IPS DF 4.7 (cell line): ENCODE measurements around the gene ZSCAN30.

Experiments used
- DNase-seq: peaks from one replicate; pipeline ENCODE4 v3.0.0-alpha.2; 2013; ENCODE audit warnings: low spot score; ENCODE audit errors: extremely low read depth

Gene ZSCAN30

GRCh38 chr18:35282353-35282752, 7.7 kb downstream of the ZSCAN30 start:
- no peak for DNase-seq

DNA sequence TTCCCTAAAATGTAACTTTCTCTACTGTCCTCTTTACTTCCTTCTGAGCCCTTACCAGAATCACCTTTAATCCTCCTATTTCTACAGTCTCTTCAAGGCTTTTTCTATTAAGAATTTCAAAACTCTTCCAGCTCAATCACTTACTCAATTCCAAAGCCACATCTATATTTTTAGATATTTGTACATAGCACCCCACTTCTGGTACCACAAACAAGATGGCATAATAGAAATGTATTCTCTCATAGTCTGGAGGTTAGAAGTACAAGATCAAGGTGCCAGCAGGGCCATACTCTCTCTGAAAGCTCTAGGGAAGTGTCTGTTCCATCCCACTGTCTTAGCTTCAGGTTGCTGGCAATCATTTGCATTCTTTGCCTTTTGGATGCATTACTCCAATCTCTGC, 11.1 kb downstream of the ZSCAN30 start:
- no peak for DNase-seq

- no peak for DNase-seq
Observed at GRCh38 chr18:35278085-35278484, 11.9 kb downstream of the ZSCAN30 start.

- DNase-seq: no peak
Observed at GRCh38 chr18:35277633-35278032, 12.4 kb downstream of the ZSCAN30 start.

GRCh38 chr18:35276267-35276666, 13.8 kb downstream of the ZSCAN30 start:
- DNase-seq: no peak

DNA sequence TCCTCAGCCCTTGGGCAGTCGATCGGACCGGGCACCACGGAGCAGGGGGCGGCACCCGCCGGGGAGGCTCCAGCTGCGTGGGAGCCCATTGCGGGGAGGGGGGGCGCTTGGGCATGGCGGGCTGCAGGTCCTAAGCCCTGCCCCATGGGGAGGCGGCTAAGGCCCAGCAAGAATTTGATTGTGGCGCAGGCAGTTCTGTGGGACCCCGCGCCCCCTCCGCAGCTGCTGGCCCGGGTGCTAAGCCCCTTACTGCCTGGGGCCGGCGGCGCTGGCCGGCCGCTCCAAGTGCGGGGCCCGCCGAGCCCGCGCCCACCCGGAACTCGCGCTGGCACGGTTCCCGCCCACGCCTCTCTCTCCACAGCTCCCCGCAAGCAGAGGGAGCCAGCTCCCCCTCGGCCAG, 18.4 kb downstream of the ZSCAN30 start:
- DNase-seq: no peak

DNA sequence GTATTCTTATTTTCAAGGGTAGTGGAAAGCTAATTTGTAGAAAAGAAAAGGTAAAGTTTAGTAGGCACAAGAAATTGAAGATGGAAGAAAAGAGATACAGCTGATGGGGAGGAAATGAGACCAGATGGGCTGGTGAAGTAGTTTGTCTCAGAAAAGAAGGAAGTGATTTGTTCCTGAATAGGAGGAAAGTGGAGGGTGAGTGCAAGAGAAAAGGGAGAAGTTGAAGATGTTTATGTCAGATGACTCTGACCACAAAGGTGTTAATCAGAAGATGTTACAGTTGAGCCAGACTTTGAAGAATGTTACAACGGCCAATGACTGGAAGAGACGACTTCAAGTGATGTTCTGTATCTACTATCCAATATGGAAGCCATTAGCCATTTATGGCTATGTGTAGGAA, 21.2 kb downstream of the ZSCAN30 start:
- no peak for DNase-seq

DNA sequence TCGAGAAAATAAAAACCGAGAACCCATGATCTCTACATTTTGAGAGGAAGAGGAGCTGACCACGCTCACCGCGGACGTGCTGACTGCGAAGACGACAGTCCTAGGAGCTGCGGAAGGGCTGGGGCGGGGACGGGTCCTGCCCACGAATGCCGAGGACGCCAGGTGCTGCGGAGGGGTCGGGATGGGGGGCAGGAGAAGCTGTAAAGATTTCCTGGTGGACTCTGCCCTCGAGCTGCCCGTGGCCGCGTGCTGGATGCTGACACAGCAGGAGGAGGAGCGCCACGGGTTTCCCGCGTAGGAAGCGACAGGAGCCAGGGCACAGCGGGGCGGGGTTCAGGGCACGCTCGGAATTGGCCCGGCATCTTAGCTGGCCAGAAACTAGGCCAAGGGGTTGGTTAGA, 22.2 kb downstream of the ZSCAN30 start:
- no peak for DNase-seq

DNA sequence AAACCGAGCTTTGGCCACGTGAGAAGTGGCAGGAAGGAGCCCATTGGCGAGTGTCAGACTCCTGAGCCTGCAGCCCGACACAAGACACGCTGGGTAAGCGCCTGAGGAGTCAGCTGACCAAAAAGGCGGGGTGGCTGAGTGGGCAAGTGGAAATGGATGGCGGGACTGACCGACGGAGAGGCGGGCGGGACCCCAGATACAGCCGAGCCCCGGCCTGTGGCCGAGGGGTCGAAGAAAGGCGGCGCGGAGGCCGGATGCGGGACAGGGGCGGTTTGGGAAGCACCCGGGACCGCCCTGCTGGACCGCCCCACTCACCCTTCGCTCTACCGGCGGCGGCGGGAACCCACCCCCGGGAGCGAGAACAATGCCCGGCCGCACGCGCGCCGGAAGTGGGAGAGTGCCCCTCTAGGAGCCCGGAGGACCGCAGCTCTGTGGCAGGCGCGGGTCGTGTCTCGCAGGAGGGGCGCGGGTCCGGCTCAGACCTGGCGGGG, 22.8 kb downstream of the ZSCAN30 start:
- DNase-seq: no peak

DNA sequence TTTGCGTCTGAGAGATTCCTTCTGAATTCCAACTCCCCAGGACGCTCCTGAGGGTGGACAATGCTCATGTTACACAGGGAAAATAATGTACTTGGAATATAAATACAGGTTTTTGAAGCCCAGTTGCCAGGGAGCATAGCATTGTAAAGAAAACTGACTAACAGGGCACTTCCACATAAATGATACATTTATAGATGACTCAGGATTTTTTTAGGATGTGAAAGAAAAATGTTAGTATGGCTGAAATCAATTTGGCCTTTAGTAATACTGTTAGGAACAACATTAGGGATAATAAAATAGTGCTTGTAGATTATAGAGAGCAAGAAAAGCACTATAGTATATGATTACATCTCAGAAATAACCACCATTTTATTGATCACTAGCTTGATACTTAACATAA, 25.6 kb downstream of the ZSCAN30 start:
- DNase-seq: no peak

- DNase-seq: no peak
Observed at GRCh38 chr18:35256947-35257346, 33.1 kb downstream of the ZSCAN30 start.

DNA sequence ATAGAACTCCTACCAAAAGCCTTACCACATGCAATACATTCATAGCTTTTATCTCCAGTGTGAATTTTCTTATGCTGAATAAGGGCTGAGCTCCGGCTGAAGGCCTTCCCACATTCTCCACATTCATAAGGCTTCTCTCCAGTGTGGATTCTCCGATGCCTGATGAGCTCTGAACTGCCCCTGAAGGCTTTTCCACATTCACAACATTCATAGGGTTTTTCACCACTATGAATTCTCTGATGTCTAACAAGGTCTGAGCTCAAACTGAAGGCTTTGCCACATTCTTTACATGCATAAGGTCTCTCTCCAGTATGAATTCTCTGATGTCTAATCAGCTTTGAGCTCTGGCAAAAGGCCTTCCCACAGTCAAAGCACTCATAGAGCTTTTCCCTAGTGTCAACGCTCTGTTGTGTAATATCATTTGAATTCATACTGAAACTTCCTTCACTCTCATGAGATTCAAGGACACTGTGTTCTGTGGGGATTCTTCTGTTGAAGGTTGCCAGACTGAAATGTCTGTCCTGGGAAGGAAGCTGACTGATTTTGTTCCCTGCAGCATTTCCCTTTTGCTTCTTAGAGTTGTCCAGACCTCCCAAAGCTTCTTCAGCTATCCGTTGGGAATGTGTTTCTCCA, 36.3 kb downstream of the ZSCAN30 start:
- DNase-seq: no peak

DNA sequence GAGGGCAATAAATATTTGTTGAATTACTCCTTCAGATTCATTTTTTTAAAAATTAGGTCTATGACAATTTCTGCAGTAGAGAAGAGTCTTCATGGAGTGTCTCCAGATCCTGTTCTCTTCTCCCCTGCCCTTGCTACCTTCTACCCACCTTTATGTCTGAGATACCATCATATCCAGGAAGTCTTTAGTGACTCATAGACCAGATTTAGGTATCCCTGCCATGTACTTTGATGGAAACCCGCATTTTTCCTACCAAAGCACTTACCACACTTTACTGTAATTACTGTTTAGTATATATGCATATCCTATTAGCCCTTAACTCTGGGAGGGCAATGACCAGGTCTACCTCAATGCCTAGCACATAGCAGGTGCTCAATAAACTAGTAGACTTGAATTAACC, 37.6 kb downstream of the ZSCAN30 start:
- no peak for DNase-seq

DNA sequence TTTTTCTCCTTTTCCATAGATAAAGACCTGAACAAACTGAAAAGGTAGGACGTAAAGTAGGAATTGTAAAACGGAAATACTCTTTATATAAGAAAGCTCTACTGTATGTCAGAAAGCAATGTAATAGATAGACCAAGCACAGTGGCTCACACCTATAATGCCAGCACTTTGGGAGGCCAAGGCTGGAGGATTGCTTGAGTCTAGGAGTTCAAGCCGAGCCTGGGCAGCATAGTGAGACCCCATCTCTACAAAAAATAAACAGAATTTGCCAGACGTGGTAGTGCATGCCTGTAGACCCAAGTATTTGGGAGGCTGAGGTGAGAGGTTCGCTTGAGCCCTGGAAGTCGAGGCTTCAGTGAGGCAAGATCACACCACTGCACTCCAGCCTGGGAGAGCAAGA, 41.6 kb downstream of the ZSCAN30 start:
- DNase-seq: no peak

- DNase-seq: no peak
Observed at GRCh38 chr18:35247412-35248249, 42.4 kb downstream of the ZSCAN30 start.

DNA sequence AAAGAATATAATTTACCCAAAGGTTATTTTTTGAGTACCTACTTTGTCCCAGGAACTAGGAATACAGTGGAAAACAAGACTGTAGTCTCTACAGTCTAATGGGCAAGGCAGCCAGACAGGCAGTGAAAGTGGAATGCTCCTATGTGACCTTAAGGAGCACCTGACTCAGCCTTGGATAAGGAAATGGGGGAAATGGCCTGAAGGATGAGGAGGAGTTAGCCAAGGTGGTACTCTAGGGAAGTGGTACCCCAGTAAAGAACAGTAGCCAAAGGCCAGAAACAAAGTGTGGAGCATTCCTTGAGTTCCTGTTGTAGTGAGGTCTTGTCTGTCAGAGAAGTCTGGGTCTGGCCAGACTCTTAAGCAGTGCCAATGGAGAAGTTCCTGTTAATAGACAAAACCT, 43.2 kb downstream of the ZSCAN30 start:
- no peak for DNase-seq

GRCh38 chr18:35245719-35246317, 44.2 kb downstream of the ZSCAN30 start:
- DNase-seq: no peak

GRCh38 chr18:35244671-35245070, 45.4 kb downstream of the ZSCAN30 start:
- no peak for DNase-seq

DNA sequence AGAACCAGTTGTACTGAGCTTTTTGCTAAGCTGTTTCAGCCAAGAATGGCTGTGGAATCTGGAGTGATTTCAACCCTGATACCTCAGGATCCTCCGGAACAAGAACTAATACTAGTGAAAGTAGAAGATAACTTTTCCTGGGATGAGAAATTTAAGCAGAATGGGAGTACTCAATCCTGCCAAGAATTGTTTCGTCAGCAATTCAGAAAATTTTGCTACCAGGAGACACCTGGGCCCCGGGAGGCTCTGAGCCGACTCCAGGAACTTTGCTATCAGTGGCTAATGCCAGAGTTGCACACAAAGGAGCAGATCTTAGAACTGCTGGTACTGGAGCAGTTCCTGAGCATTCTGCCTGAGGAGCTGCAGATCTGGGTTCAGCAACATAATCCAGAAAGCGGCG, 47.6 kb downstream of the ZSCAN30 start:
- no peak for DNase-seq

DNA sequence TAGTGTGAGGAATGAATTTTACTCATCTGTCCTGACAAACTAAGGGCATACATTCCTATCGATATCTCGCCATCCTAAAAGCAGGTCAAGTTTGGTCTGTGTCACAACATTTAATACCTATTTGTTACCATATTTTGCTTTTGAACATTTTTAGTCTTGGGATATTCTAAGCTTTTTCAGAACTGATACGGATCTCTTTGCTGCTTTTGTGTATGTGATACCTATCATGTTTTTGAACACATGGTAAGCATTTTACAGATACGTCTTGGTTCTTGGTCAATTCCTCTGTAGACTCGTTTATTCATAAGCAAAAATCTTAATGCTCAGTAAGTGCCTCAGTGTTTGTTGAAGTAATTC, 48.6 kb downstream of the ZSCAN30 start:
- DNase-seq: no peak

DNA sequence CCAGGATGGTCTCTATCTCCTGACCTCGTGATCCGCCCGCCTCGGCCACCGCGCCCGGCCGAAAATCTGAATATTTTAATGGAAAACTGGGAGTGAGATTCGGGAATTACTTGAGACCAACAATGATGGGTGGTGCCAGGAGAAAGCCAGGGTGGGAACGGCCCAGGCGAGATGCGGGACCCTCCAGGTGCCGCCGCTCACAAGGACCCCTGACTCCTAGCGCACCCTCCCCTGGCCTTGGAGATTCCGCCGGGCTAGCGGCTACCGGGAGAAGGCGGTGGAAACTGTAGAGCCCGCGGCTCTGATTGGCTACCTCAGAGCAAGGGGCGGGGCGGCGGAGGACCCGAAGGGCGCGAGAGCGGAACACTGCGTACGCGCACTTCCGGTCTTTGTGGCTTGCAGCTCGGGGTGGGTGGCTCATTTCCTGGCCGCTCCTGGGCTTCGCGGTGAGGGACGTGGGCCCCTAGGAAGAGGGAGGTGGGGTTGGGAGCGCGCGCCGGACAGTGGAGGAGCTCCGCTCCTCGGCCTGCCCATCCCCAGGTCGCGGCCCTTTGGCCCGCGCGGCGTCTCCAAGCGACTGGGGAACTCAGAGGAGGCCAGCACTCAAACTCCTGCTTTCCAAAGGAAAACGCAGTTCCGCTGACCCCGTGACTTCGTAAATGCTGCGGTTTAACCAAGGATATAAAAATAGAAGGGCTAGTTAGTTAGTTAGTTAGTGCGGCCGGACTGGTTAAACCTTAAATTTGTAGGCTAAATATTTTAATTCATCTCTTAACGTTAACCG, 49.2 kb downstream of the ZSCAN30 start, which contains the start of gene ZNF397:
TSS of gene ZNF397 (plus strand) at position 371 of the 784 bp plus-strand sequence. CDS start 1,437 bp downstream, outside the sequence.
- DNase-seq: peak; percentile 90

GRCh38 chr18:35239314-35239713, 50.7 kb downstream of the ZSCAN30 start:
- no peak for DNase-seq
